Sigmoid colon (tissue), 7 donors: ENCODE results near the gene ZC3H15. TPM values are rescaled to one million over a fixed set of nuclear protein-coding genes. Genes with fewer than 3 reads are reported as not detected.
"Not testable (repeated sequence)": the region's sequence is repeated elsewhere in the genome, so short reads cannot be mapped to it uniquely, and the experiment has no call there.

Experiments used
- DNase-seq: peaks from one replicate; pipeline ENCODE4 v3.0.0-alpha.2; 2019
- H3K27ac ChIP-seq, 4 donors: fragments of 200-600 bp; sonication (generic); one replicate each; pipeline ENCODE4 v1.5.1; 2016 to 2019; ENCODE audit warnings: mild to moderate bottlenecking in 1 of 4
- H3K27me3 ChIP-seq, 3 donors: fragments of 200-600 bp; sonication (generic); one replicate each; pipeline ENCODE4 v1.5.1; 2019; ENCODE audit warnings: mild to moderate bottlenecking in 1 of 3
- H3K36me3 ChIP-seq, 4 donors: fragments of 200-600 bp; sonication (generic); one replicate each; pipeline ENCODE4 v1.5.1; 2016 to 2019
- H3K4me1 ChIP-seq, 4 donors: fragments of 200-600 bp; sonication (generic); one replicate each; pipeline ENCODE4 v1.5.1; 2017 to 2019
- H3K4me3 ChIP-seq, 4 donors: fragments of 200-600 bp; sonication (generic); one replicate each; pipeline ENCODE4 v1.5.1; 2017 to 2019; ENCODE audit warnings: mild to moderate bottlenecking in 2 of 4, moderate library complexity in 1 of 4
- H3K9me3 ChIP-seq, 4 donors: fragments of 200-600 bp in 3 of 4; sonication (generic) in 3 of 4; one replicate each; pipeline versions ENCODE4 v1.5.1 to v1.6.1; 2013 to 2019
- CTCF ChIP-seq, 4 experiments: fragments of 450-650 bp in 3 of 4; fragments of 200-600 bp in 1 of 4; IDR thresholded peaks; one replicate each; pipeline ENCODE4 v1.5.1; 2016 to 2019; ENCODE audit warnings: antibody characterized with exemption in 4 of 4, mild to moderate bottlenecking in 3 of 4, moderate library complexity in 2 of 4
- EP300 ChIP-seq, 4 donors: sonication (generic); formaldehyde crosslinking; IDR thresholded peaks; one replicate each; pipeline ENCODE4 v1.6.1; 2017; ENCODE audit warnings: antibody characterized with exemption in 4 of 4
- POLR2A ChIP-seq, 2 donors: fragments of 450-650 bp; IDR thresholded peaks; one replicate each; pipeline ENCODE4 v1.6.1; 2016; ENCODE audit warnings: antibody characterized with exemption in 2 of 2, mild to moderate bottlenecking in 2 of 2, moderate library complexity in 2 of 2
- POLR2AphosphoS5 ChIP-seq, 4 donors: sonication (generic); formaldehyde crosslinking; IDR thresholded peaks; one replicate each; pipeline ENCODE4 v1.6.1; 2017; ENCODE audit warnings: antibody characterized with exemption in 4 of 4
- WGBS, 2 donors: extraction: QIAGEN DNeasy Blood & Tissue Kit; methylation state at CpG; one replicate each; pipeline ENCODE4 v1.1.7; 2013; 5-methylcytosine and 5-hydroxymethylcytosine counted together
- intact Hi-C: fragments of 100-400 bp; cut with DNase I; formaldehyde crosslinking; loops from one replicate; pipeline ENCODE4 v1.15.1; 2023
- polyA plus RNA-seq, 3 donors: library from polyadenylated mRNA; stranded (reverse); fragments of 200-250 nt; gene quantifications; one replicate each; pipeline ENCODE4 v1.2.3, GENCODE V29; 2013
- total RNA-seq, 4 donors: library from RNA; depleted of rRNA; stranded (reverse); fragments of >200 nt; gene quantifications; one replicate each; pipeline ENCODE4 v1.1.0, GENCODE V29; 2016
- donor health status: healthy with polysubstance abuse.
- donor health status: Bipolar disorder and iron deficiency.
- donor health status: healthy.

Gene ZC3H15
- total and polyA plus RNA-seq, 7 donors: 51.1 to 77.9 (median 61.2) TPM

DNA sequence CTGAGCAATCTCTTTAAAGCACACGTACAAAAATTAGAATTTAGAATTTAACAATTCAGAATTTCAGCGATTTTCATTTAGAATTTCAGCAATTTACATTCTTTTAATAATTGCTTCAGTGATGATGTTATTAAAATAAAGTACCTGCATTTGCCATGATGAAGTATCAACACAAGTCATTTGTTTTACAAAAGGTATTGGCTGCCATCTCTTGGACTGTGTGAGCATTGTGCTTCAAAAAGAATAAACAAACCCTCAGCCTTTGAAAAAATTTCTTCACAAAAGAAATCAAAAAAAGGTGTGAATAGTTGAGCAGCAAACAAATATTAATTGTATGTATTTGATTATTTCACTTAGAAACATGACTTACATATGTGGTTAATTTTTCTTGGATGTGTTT lies 27.1 kb upstream of the ZC3H15 start:
- no peaks in the 10 kb centered on the region for H3K27me3 ChIP-seq
- no peaks in the 10 kb centered on the region for H3K36me3 ChIP-seq
- WGBS, 2 donors: 81 to 85% methylated on average over 2 of the region's 2 CpGs
- H3K4me1 ChIP-seq: no peaks in the 10 kb centered on the region
- no peak overlapping the region for H3K4me3 ChIP-seq
- no peak overlapping the region for H3K27ac ChIP-seq
- no peak for DNase-seq
- TF ChIP-seq POLR2A (IDR thresholded peaks at IDR 0.05) (no peak), POLR2AphosphoS5 (IDR thresholded peaks at IDR 0.05) (no peak), CTCF (IDR thresholded peaks at IDR 0.05) (no peak), EP300 (IDR thresholded peaks at IDR 0.05) (no peak)
- intact Hi-C loops: no loop called here
- H3K9me3 ChIP-seq: no peaks in the 10 kb centered on the region

- 10 to 40% methylated on average over 1 of the region's 1 CpG for WGBS, 2 donors
- no peak overlapping the region for H3K4me3 ChIP-seq
- no peaks in the 10 kb centered on the region for H3K36me3 ChIP-seq
- DNase-seq: no peak
- no peak overlapping the region for H3K27ac ChIP-seq
- H3K9me3 ChIP-seq: no peaks in the 10 kb centered on the region
- intact Hi-C loops: no loop called here
- H3K4me1 ChIP-seq: no peaks in the 10 kb centered on the region
- no peaks in the 10 kb centered on the region for H3K27me3 ChIP-seq
- TF ChIP-seq POLR2AphosphoS5 (IDR thresholded peaks at IDR 0.05) (no peak), EP300 (IDR thresholded peaks at IDR 0.05) (no peak), CTCF (IDR thresholded peaks at IDR 0.05) (peak in 2 of 4 experiments; percentile 30 to 39)
These were observed 25.6 kb upstream of the ZC3H15 start for GRCh38 chr2:186460465-186460864.

DNA sequence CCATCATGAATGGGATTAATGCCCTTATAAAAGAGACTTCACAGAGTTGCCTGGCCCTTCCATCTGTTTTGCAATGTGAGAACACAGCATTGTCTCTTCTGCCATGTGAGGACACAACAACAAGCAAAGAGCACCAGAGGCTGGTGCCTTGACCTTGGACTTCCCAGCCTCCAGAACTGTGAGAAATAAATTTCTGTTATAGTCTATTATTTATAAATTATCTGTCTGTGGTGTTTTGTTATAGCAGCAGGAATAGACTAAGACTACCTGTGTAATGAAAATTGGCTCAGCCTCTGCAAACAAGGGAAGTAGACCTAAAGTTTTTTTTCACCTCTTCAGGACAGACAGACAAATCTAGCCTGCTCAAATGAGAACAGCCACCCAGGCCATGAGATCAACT lies 19.3 kb upstream of the ZC3H15 start:
- intact Hi-C loops: no loop called here
- no peak for TF ChIP-seq CTCF (IDR thresholded peaks at IDR 0.05)
- TF ChIP-seq POLR2AphosphoS5 (IDR thresholded peaks at IDR 0.05): no peak
- no peak for TF ChIP-seq EP300 (IDR thresholded peaks at IDR 0.05)
- TF ChIP-seq POLR2A (IDR thresholded peaks at IDR 0.05): no peak
- H3K9me3 ChIP-seq: peaks cover 0 to 4% (median 2%) of the 10 kb centered on the region in 4 donors
- no peak for DNase-seq
- no peaks in the 10 kb centered on the region for H3K36me3 ChIP-seq
- H3K4me1 ChIP-seq: no peaks in the 10 kb centered on the region
- H3K4me3 ChIP-seq: no peak overlapping the region
- no peaks in the 10 kb centered on the region for H3K27me3 ChIP-seq
- no peak overlapping the region for H3K27ac ChIP-seq

- TF ChIP-seq CTCF (IDR thresholded peaks at IDR 0.05) (no peak), EP300 (IDR thresholded peaks at IDR 0.05) (no peak), POLR2A (IDR thresholded peaks at IDR 0.05) (no peak), POLR2AphosphoS5 (IDR thresholded peaks at IDR 0.05) (no peak)
- Histone ChIP-seq H3K27me3 (no peaks in the 10 kb centered on the region), H3K4me1 (no peaks in the 10 kb centered on the region), H3K9me3 (peaks cover 0 to 4% (median 2%) of the 10 kb centered on the region in 4 donors), H3K36me3 (no peaks in the 10 kb centered on the region), H3K27ac (no peak overlapping the region), H3K4me3 (no peak overlapping the region)
- WGBS, 2 donors: 87 to 94% methylated on average over 2 of the region's 2 CpGs
- DNase-seq: no peak
- intact Hi-C loops: no loop called here
These were observed 18.6 kb upstream of the ZC3H15 start for GRCh38 chr2:186467421-186467820.

DNA sequence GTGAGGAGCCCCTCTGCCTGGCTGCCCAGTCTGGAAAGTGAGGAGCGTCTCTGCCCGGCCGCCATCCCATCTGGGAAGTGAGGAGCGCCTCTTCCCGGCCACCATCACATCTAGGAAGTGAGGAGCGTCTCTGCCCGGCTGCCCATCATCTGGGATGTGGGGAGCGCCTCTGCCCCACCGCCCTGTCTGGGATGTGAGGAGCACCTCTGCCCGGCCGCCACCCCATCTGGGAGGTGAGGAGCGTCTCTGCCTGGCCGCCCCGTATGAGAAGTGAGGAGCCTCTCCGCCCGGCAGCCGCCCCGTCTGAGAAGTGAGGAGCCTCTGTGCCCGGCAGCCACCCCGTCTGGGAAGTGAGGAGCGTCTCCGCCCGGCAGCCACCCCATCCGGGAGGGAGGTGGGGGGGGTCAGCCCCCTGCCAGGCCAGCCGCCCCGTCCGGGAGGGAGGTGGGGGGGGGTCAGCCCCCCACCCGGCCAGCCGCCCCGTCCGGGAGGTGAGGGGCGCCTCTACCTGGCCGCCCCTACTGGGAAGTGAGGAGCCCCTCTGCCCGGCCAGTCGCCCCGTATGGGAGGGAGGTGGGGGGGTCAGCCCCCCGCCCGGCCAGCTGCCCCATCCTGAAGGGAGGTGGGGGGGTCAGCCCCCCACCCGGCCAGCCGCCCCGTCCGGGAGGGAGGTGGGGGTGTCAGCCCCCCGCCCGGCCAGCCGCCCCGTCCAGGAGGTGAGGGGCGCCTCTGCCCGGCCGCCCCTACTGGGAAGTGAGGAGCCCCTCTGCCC lies 13.2 kb upstream of the ZC3H15 start:
- H3K27me3 ChIP-seq, DNase-seq, H3K36me3 ChIP-seq, H3K27ac ChIP-seq, H3K4me1 ChIP-seq, intact Hi-C loops, H3K4me3 ChIP-seq, H3K9me3 ChIP-seq: not testable (repeated sequence)
- 95 to 97% methylated on average over 42 to 46 of the region's 49 CpGs for WGBS, 2 donors

DNA sequence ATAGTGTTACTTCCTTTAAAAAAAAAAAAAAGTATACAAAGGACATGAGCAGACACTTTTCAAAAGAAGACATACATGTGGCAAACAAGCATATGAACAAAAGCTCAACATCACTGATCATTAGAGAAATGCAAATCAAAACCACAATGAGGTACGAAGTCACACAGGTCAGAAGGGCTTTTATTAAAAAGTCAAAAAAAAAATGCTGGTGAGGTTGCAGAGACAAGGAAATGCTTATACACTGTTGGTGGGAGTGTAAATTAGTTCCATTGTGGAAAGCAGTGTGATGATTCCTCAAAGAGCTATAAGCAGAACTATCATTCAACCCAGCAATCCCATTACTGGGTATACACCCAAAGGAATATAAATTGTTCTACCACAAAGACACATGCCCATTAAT lies 11.8 kb upstream of the ZC3H15 start:
- DNase-seq, H3K36me3 ChIP-seq, H3K27ac ChIP-seq, intact Hi-C loops, H3K27me3 ChIP-seq, H3K4me1 ChIP-seq, H3K4me3 ChIP-seq, H3K9me3 ChIP-seq: not testable (repeated sequence)
- 73 to 96% methylated on average over 1 of the region's 1 CpG for WGBS, 2 donors
